ENCODE data around the gene CMA1.
"Not testable (repeated sequence)": the region's sequence is repeated elsewhere in the genome, so short reads cannot be mapped to it uniquely, and the experiment has no call there.

The CMA1 gene

GRCh38 chr14:24508155-24508840, at the start of gene CMA1:
Gene CMA1 (minus strand): TSS chr14:24508265. CDS start chr14:24508235, 30 bp downstream.
- DNase-seq, result no peak

GRCh38 chr14:24556756-24557155, 48.7 kb upstream of the CMA1 start:
- no peak for DNase-seq

GRCh38 chr14:24549064-24549463, 41.0 kb upstream of the CMA1 start:
- not testable (repeated sequence) for DNase-seq

- DNase-seq, result no peak
These were observed 34.4 kb upstream of the CMA1 start for GRCh38 chr14:24542346-24542936.

- no peak for DNase-seq
These were observed 27.7 kb upstream of the CMA1 start for GRCh38 chr14:24535737-24536136.

GRCh38 chr14:24534286-24534685, 26.2 kb upstream of the CMA1 start:
- no peak for DNase-seq

- DNase-seq, result not testable (repeated sequence)
These were observed 18.0 kb upstream of the CMA1 start for GRCh38 chr14:24525877-24526620.

- DNase-seq, result no peak
These were observed 10.8 kb upstream of the CMA1 start for GRCh38 chr14:24518851-24519250.

GRCh38 chr14:24514209-24514608, 6.1 kb upstream of the CMA1 start:
- no peak for DNase-seq

- DNase-seq, result no peak
These were observed 4.9 kb upstream of the CMA1 start for GRCh38 chr14:24513009-24513408.

GRCh38 chr14:24506443-24506842, 1.6 kb downstream of the CMA1 start:
- DNase-seq, result no peak

GRCh38 chr14:24504425-24504950, 3.6 kb downstream of the CMA1 start:
- no peak for DNase-seq

- DNase-seq, result not testable (repeated sequence)
These were observed 16.3 kb downstream of the CMA1 start for GRCh38 chr14:24491586-24492408.

GRCh38 chr14:24483604-24484252, 24.3 kb downstream of the CMA1 start:
- no peak for DNase-seq

- not testable (repeated sequence) for DNase-seq
These were observed 25.3 kb downstream of the CMA1 start for GRCh38 chr14:24482699-24483303.

- DNase-seq, result peak; percentile 58
These were observed 26.3 kb downstream of the CMA1 start for GRCh38 chr14:24481622-24482324.

GRCh38 chr14:24479999-24480398, 28.1 kb downstream of the CMA1 start:
- DNase-seq, result not testable (repeated sequence)

GRCh38 chr14:24475261-24475660, 32.8 kb downstream of the CMA1 start:
- no peak for DNase-seq

GRCh38 chr14:24473211-24473610, 34.9 kb downstream of the CMA1 start:
- DNase-seq, result no peak

GRCh38 chr14:24470450-24470849, 37.6 kb downstream of the CMA1 start:
- not testable (repeated sequence) for DNase-seq

- no peak for DNase-seq
These were observed 42.3 kb downstream of the CMA1 start for GRCh38 chr14:24465805-24466204.

Data from activated naive CD4-positive, alpha-beta T cell treated with anti-CD3 and anti-CD28 coated beads, Interleukin-2, amount 50 U/mL, for 16 hours (primary cell).